Upper lobe of right lung (tissue), 1 donor: ENCODE data around the gene SNAPC4. TPM values are rescaled to one million over a fixed set of nuclear protein-coding genes. Genes with fewer than 3 reads are reported as not detected.

Experiments used
- ATAC-seq: fragments of 200-7000 bp; cut with Tn5 transposase; one replicate; pipeline ENCODE4 v1.9.1; 2020; ENCODE audit warnings: mild to moderate bottlenecking, moderate library complexity
- DNase-seq: peaks from one replicate; pipeline ENCODE4 v3.0.0-alpha.2; 2020
- H3K27ac ChIP-seq: fragments of 200-600 bp; one replicate; pipeline ENCODE4 v1.8.0; 2022
- H3K27me3 ChIP-seq: fragments of 200-600 bp; one replicate; pipeline ENCODE4 v1.8.0; 2022; ENCODE audit warnings: mild to moderate bottlenecking
- H3K36me3 ChIP-seq: fragments of 200-600 bp; one replicate; pipeline ENCODE4 v1.8.0; 2022
- H3K4me1 ChIP-seq: fragments of 200-600 bp; one replicate; pipeline ENCODE4 v1.8.0; 2022
- H3K4me3 ChIP-seq: fragments of 200-600 bp; one replicate; pipeline ENCODE4 v1.8.0; 2022; ENCODE audit warnings: mild to moderate bottlenecking
- H3K9me3 ChIP-seq: fragments of 200-600 bp; one replicate; pipeline ENCODE4 v1.8.0; 2022
- CTCF ChIP-seq: fragments of 200-600 bp; IDR thresholded peaks from one replicate; pipeline ENCODE4 v1.8.0; 2022; ENCODE audit warnings: antibody characterized with exemption
- intact Hi-C: fragments of 100-400 bp; cut with DNase I; formaldehyde crosslinking; loops from one replicate; pipeline ENCODE4 v1.11.0; 2022
- total RNA-seq: library from RNA; stranded (reverse); fragmentation: NEBNext Ultra II Directional; extraction: Animal tissue kit (Norgen Biotek cat#: 25700); gene quantifications from one replicate; pipeline ENCODE4 v1.2.1, GENCODE V29; 2021
- donor health status: DM: no; HTN: yes; CAD: no; lungs with severe emphysema.

The SNAPC4 gene
- total RNA-seq, 1 donor from 2014 or later: 7.2 TPM

GRCh38 chr9:136439481-136440408 lies 39.8 kb upstream of the SNAPC4 start, which contains the start of gene INPP5E:
Gene INPP5E (minus strand): TSS chr9:136439845. CDS start chr9:136439419, 426 bp downstream.
- Histone ChIP-seq H3K9me3 (no peaks in the 10 kb centered on the region), H3K4me1 (peaks cover 21% of the 10 kb centered on the region), H3K4me3 (peak within 1 kb of the TSS; percentile 69), H3K36me3 (peaks cover 45% of the 10 kb centered on the region), H3K27me3 (no peaks in the 10 kb centered on the region), H3K27ac (peak within 1 kb of the TSS; percentile 70)
- DNase-seq (peak; percentile 89), ATAC-seq (peak; percentile 95)
- TF ChIP-seq CTCF: peak; percentile 57
- intact Hi-C loops: no loop called here

- Histone ChIP-seq H3K4me1 (peaks cover 21% of the 10 kb centered on the region), H3K36me3 (peaks cover 36% of the 10 kb centered on the region), H3K4me3 (peak overlapping the region; percentile 69), H3K9me3 (no peaks in the 10 kb centered on the region), H3K27ac (peak overlapping the region; percentile 70), H3K27me3 (no peaks in the 10 kb centered on the region)
- TF ChIP-seq CTCF: no peak
- DNase-seq: peak; percentile 77
- ATAC-seq: peak; percentile 35
- intact Hi-C loops: no loop called here
Observed at GRCh38 chr9:136438548-136439480, 38.8 kb upstream of the SNAPC4 start.

- DNase-seq (no peak), ATAC-seq (no peak)
- no peak for TF ChIP-seq CTCF
- peak overlapping the region; percentile 69 for H3K4me3 ChIP-seq
- no peaks in the 10 kb centered on the region for H3K9me3 ChIP-seq
- intact Hi-C loops: no loop called here
- H3K27ac ChIP-seq: no peak overlapping the region
- no peaks in the 10 kb centered on the region for H3K27me3 ChIP-seq
- peaks cover 21% of the 10 kb centered on the region for H3K4me1 ChIP-seq
- H3K36me3 ChIP-seq: peaks cover 28% of the 10 kb centered on the region
Observed at GRCh38 chr9:136437839-136438547, 38.0 kb upstream of the SNAPC4 start.

- TF ChIP-seq CTCF: no peak
- Histone ChIP-seq H3K9me3 (no peaks in the 10 kb centered on the region), H3K4me3 (peak overlapping the region; percentile 69), H3K27ac (no peak overlapping the region), H3K27me3 (no peaks in the 10 kb centered on the region), H3K36me3 (peaks cover 25% of the 10 kb centered on the region), H3K4me1 (peaks cover 21% of the 10 kb centered on the region)
- ATAC-seq (no peak), DNase-seq (no peak)
- intact Hi-C loops: no loop called here
Observed at GRCh38 chr9:136437430-136437829, 37.5 kb upstream of the SNAPC4 start.

GRCh38 chr9:136436055-136436634 lies 36.2 kb upstream of the SNAPC4 start:
- DNase-seq (no peak), ATAC-seq (no peak)
- H3K9me3 ChIP-seq: no peaks in the 10 kb centered on the region
- H3K36me3 ChIP-seq: peaks cover 19% of the 10 kb centered on the region
- no peak overlapping the region for H3K27ac ChIP-seq
- peaks cover 21% of the 10 kb centered on the region for H3K4me1 ChIP-seq
- no peaks in the 10 kb centered on the region for H3K27me3 ChIP-seq
- H3K4me3 ChIP-seq: no peak overlapping the region
- TF ChIP-seq CTCF: no peak
- intact Hi-C loops: no loop called here
